ENCODE data around the gene ME1. TPM values are rescaled to one million over a fixed set of nuclear protein-coding genes. Genes with fewer than 3 reads are reported as not detected.

ME1 gene
- total and polyA plus RNA-seq, 9 of the 15 experiments (the other 6 are each of a cell fraction or from before 2014, with no cell fraction given): 3.2 to 10.4 (median 5.5) TPM

DNA sequence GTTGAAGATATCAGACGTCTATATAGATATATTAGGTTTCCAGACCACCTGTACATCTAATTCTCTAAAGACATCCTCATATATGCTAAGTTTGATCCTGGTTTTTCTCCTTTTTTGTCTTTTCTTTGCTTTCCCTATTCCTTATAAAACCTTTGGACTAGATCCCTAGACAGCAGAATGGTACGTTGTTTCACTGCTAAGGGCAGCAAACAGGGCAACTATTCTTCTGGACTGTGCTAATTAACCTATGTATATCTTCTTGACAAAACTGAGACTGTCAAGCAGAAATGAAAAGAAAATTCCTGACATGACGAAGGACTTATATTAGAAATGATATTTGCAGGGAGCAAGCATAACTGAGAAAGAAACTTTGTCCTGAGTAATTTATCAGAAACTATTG is 19.1 kb downstream of the ME1 start:
- Histone ChIP-seq H3K4me2 (ENCODE audit: insufficient read depth, low read length) (no peak overlapping the region), H3K4me3 (no peak overlapping the region), H3K9me3 (replicated peaks; ENCODE audit: control insufficient read depth, insufficient read depth, low read depth, low read length) (no peaks in the 10 kb centered on the region), H3K4me1 (replicated peaks in 1 of 2; ENCODE audit: control insufficient read depth in 2 of 2, insufficient read depth in 2 of 2, low read length in 2 of 2) (no peaks in the 10 kb centered on the region), H3K27me3 (ENCODE audit: control insufficient read depth in 2 of 2, insufficient read depth in 2 of 2, low read length in 2 of 2) (no peaks in the 10 kb centered on the region), H3K79me2 (ENCODE audit: control insufficient read depth, insufficient read depth, low read length) (no peaks in the 10 kb centered on the region; the same call in 2 of the 3 replicates), H3K27ac (ENCODE audit: extremely low read depth, low read depth, low read length) (no peak overlapping the region), H3K36me3 (ENCODE audit: control insufficient read depth, insufficient read depth, low read length) (no peaks in the 10 kb centered on the region; the same call in 2 of the 3 replicates), H3K9ac (ENCODE audit: insufficient read depth in 1 of 2, low read depth in 2 of 2, low read length in 2 of 2) (no peak overlapping the region), H3K9me1 (ENCODE audit: control insufficient read depth, insufficient read depth, low read length) (no peaks in the 10 kb centered on the region), H4K20me1 (replicated peaks; ENCODE audit: control insufficient read depth, insufficient read depth, low read length) (no peaks in the 10 kb centered on the region), H2AFZ (ENCODE audit: low read depth, low read length) (no peak overlapping the region)
- intact Hi-C loops (cut with micrococcal nuclease) (loop anchor here (10.0 kb wide), 1 partner anchor 347 kb away; the partner anchor contains the start of genes DOP1A and UBE3D), in situ Hi-C loops (cut with MboI) (no loop called here)
- ATAC-seq (no peak), FAIRE-seq (no peak), DNase-seq (ENCODE audit: extremely low read depth in 1 of 4, low spot score in 3 of 4) (no peak)
- no TSS peak for BruUV-seq (replicated peaks)
- 55% methylated on average over 3 of the region's 3 CpGs for WGBS (ENCODE audit: insufficient coverage, low coverage, missing lambda C conversion rate)
- ChIA-PET POLR2A (no interaction called here), CTCF (ENCODE audit: low intra/inter-chr PET ratio) (no interaction called here)
- TF ChIP-seq TAF7 (tag; IDR thresholded peaks at IDR 0.05) (no peak), GABPB2 (CRISPR knock-in tag; conservative IDR thresholded peaks at IDR 0.05) (no peak), SRSF3 (IDR thresholded peaks at IDR 0.05; ENCODE audit: insufficient read depth, low read length) (no peak), ZFP30 (CRISPR knock-in tag; IDR thresholded peaks at IDR 0.05; ENCODE audit: borderline replicate concordance) (no peak)

GRCh38 chr6:83403191-83403590 is 27.7 kb downstream of the ME1 start:
- FAIRE-seq: no peak
- in situ Hi-C loops (cut with MboI) (no loop called here), intact Hi-C loops (cut with micrococcal nuclease) (no loop called here)
- ChIA-PET POLR2A (no interaction called here), CTCF (ENCODE audit: low intra/inter-chr PET ratio) (no interaction called here)
- H3K79me2 ChIP-seq (ENCODE audit: control insufficient read depth, insufficient read depth, low read length): no peaks in the 10 kb centered on the region
- H2AFZ ChIP-seq (ENCODE audit: low read depth, low read length): no peak overlapping the region
- H3K4me3 ChIP-seq: no peak overlapping the region
- H4K20me1 ChIP-seq (replicated peaks; ENCODE audit: control insufficient read depth, insufficient read depth, low read length): 0 out of 2 replicates have a peak, but pooled peaks cover 3% of the 10 kb centered on the region
- H3K9me3 ChIP-seq (replicated peaks; ENCODE audit: control insufficient read depth, insufficient read depth, low read depth, low read length): no peaks in the 10 kb centered on the region
- H3K4me2 ChIP-seq (ENCODE audit: insufficient read depth, low read length): no peak overlapping the region
- H3K27ac ChIP-seq (ENCODE audit: extremely low read depth, low read depth, low read length): no peak overlapping the region
- H3K9ac ChIP-seq (ENCODE audit: insufficient read depth in 1 of 2, low read depth in 2 of 2, low read length in 2 of 2): no peak overlapping the region
- H3K27me3 ChIP-seq (ENCODE audit: control insufficient read depth in 2 of 2, insufficient read depth in 2 of 2, low read length in 2 of 2): no peaks in the 10 kb centered on the region
- BruUV-seq (replicated peaks): no TSS peak
- no peaks in the 10 kb centered on the region; the same call in 2 of the 3 replicates for H3K36me3 ChIP-seq (ENCODE audit: control insufficient read depth, insufficient read depth, low read length)
- no peaks in the 10 kb centered on the region for H3K9me1 ChIP-seq (ENCODE audit: control insufficient read depth, insufficient read depth, low read length)
- no peak for DNase-seq (ENCODE audit: extremely low read depth in 1 of 4, low spot score in 3 of 4)
- ATAC-seq: no peak
- WGBS (ENCODE audit: insufficient coverage, low coverage, missing lambda C conversion rate): 90% methylated on average over 1 of the region's 1 CpG
- no peaks in the 10 kb centered on the region for H3K4me1 ChIP-seq (replicated peaks in 1 of 2; ENCODE audit: control insufficient read depth in 2 of 2, insufficient read depth in 2 of 2, low read length in 2 of 2)
- TF ChIP-seq ZBTB26 (CRISPR knock-in tag; IDR thresholded peaks at IDR 0.05): no peak
- no peak for TF ChIP-seq HDAC8 (tag; IDR thresholded peaks at IDR 0.05)
- no peak for TF ChIP-seq ZNF311 (CRISPR knock-in tag; IDR thresholded peaks at IDR 0.05)
- TF ChIP-seq ESRRA (IDR thresholded peaks at IDR 0.05; ENCODE audit: borderline replicate concordance, low read depth): no peak
- no peak for TF ChIP-seq HNRNPK (IDR thresholded peaks at IDR 0.05; ENCODE audit: low read depth, low read length, poor library complexity, severe bottlenecking)
- TF ChIP-seq NCOR1 (IDR thresholded peaks at IDR 0.05): no peak
- no peak for TF ChIP-seq ZNF695 (CRISPR knock-in tag; IDR thresholded peaks at IDR 0.05)
- no peak for TF ChIP-seq RBFOX2 (IDR thresholded peaks at IDR 0.05; ENCODE audit: low read depth, low read length)
- TF ChIP-seq, protein P1, sequence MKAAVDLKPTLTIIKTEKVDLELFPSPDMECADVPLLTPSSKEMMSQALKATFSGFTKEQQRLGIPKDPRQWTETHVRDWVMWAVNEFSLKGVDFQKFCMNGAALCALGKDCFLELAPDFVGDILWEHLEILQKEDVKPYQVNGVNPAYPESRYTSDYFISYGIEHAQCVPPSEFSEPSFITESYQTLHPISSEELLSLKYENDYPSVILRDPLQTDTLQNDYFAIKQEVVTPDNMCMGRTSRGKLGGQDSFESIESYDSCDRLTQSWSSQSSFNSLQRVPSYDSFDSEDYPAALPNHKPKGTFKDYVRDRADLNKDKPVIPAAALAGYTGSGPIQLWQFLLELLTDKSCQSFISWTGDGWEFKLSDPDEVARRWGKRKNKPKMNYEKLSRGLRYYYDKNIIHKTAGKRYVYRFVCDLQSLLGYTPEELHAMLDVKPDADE (conservative IDR thresholded peaks at IDR 0.05; ENCODE audit: control insufficient read depth, low read depth, low read length): no peak
- TF ChIP-seq ZBTB17 (CRISPR knock-in tag; IDR thresholded peaks at IDR 0.05): no peak
- no peak for TF ChIP-seq KDM2B (CRISPR knock-in tag; IDR thresholded peaks at IDR 0.05)
- no peak for TF ChIP-seq FOXJ2 (tag; IDR thresholded peaks at IDR 0.05)

Data from K562 (cell line).